Right ventricle myocardium inferior (tissue), 1 donor: ENCODE data around the gene SMURF1. TPM values are rescaled to one million over a fixed set of nuclear protein-coding genes. Genes with fewer than 3 reads are reported as not detected.
"Not testable (repeated sequence)": the region's sequence is repeated elsewhere in the genome, so short reads cannot be mapped to it uniquely, and the experiment has no call there.

Experiments used
- ATAC-seq: fragments of 200-7000 bp; cut with Tn5 transposase; one replicate; pipeline ENCODE4 v1.9.1; 2020; ENCODE audit warnings: mild to moderate bottlenecking, moderate library complexity
- DNase-seq: peaks from one replicate; pipeline ENCODE4 v3.0.0; 2021; ENCODE audit errors: missing footprints
- intact Hi-C: fragments of 100-400 bp; cut with DNase I; formaldehyde crosslinking; loops from one replicate; pipeline ENCODE4 v1.11.0; 2022
- total RNA-seq: library from RNA; stranded (reverse); fragmentation: NEBNext Ultra II Directional; extraction: Animal tissue kit (Norgen Biotek cat#: 25700); gene quantifications from one replicate; pipeline ENCODE4 v1.2.1, GENCODE V29; 2021
- donor health status: DM: no; HTN: yes; CAD: no; lungs with severe emphysema.

The SMURF1 gene
- total RNA-seq, 1 donor from 2014 or later, result 9.6 TPM

GRCh38 chr7:99083733-99084132 is 60.2 kb downstream of the SMURF1 start:
- no peak for ATAC-seq
- intact Hi-C loops, result no loop called here
- no peak for DNase-seq

GRCh38 chr7:99083068-99083651 is 60.7 kb downstream of the SMURF1 start:
- no peak for ATAC-seq
- DNase-seq, result no peak
- intact Hi-C loops, result no loop called here

GRCh38 chr7:99080679-99081078 is 63.2 kb downstream of the SMURF1 start:
- intact Hi-C loops, result no loop called here
- ATAC-seq, result no peak
- no peak for DNase-seq

GRCh38 chr7:99079104-99079503 is 64.8 kb downstream of the SMURF1 start:
- intact Hi-C loops, result no loop called here
- DNase-seq (no peak), ATAC-seq (no peak)

GRCh38 chr7:99078416-99078815 is 65.5 kb downstream of the SMURF1 start:
- ATAC-seq, result no peak
- intact Hi-C loops, result no loop called here

GRCh38 chr7:99076615-99077014 is 67.3 kb downstream of the SMURF1 start:
- ATAC-seq, result no peak
- intact Hi-C loops, result no loop called here
- no peak for DNase-seq

More at GRCh38 chr7:99078416-99078815, 65.5 kb downstream of the SMURF1 start:
- DNase-seq, result no peak

GRCh38 chr7:99073839-99074446 is 70.0 kb downstream of the SMURF1 start:
- ATAC-seq (no peak), DNase-seq (no peak)
- intact Hi-C loops, result no loop called here

GRCh38 chr7:99072126-99072525 is 71.8 kb downstream of the SMURF1 start:
- intact Hi-C loops, result no loop called here

GRCh38 chr7:99070361-99070760 is 73.5 kb downstream of the SMURF1 start:
- DNase-seq, result no peak
- intact Hi-C loops, result no loop called here
- ATAC-seq, result no peak

More at GRCh38 chr7:99072126-99072525, 71.8 kb downstream of the SMURF1 start:
- DNase-seq (no peak), ATAC-seq (no peak)

- DNase-seq (no peak), ATAC-seq (no peak)
- intact Hi-C loops, result no loop called here
Measured at GRCh38 chr7:99061001-99061776, 82.7 kb downstream of the SMURF1 start.

- no peak for DNase-seq
- intact Hi-C loops, result no loop called here
- no peak for ATAC-seq
Measured at GRCh38 chr7:99054781-99055180, 89.1 kb downstream of the SMURF1 start.

GRCh38 chr7:99050971-99051370 is 92.9 kb downstream of the SMURF1 start:
- intact Hi-C loops, result no loop called here
- ATAC-seq (no peak), DNase-seq (no peak)

GRCh38 chr7:99047526-99048077 is 96.3 kb downstream of the SMURF1 start:
- DNase-seq (no peak), ATAC-seq (no peak)
- intact Hi-C loops, result no loop called here

GRCh38 chr7:99046722-99047121 is 97.2 kb downstream of the SMURF1 start:
- ATAC-seq (no peak), DNase-seq (no peak)
- intact Hi-C loops, result no loop called here

GRCh38 chr7:99046262-99046661 is 97.6 kb downstream of the SMURF1 start:
- intact Hi-C loops, ATAC-seq: not testable (repeated sequence)

GRCh38 chr7:99044858-99045257 is 99.0 kb downstream of the SMURF1 start:
- intact Hi-C loops, result loop anchor here (5.0 kb wide), 1 partner anchor 97 kb away; the partner anchor contains the start of gene SMURF1
- not testable (repeated sequence) for DNase-seq, ATAC-seq

More at GRCh38 chr7:99046262-99046661, 97.6 kb downstream of the SMURF1 start:
- DNase-seq, result not testable (repeated sequence)

- ATAC-seq (no peak), DNase-seq (no peak)
Measured at GRCh38 chr7:99042957-99043356, 101.0 kb downstream of the SMURF1 start.

GRCh38 chr7:99041526-99041925 is 102.4 kb downstream of the SMURF1 start:
- intact Hi-C loops, result loop anchor here (5.0 kb wide), 1 partner anchor 101 kb away; the partner anchor contains the start of gene SMURF1
- DNase-seq, result no peak
- no peak for ATAC-seq

More at GRCh38 chr7:99042957-99043356, 101.0 kb downstream of the SMURF1 start:
- intact Hi-C loops, result loop anchor here (5.0 kb wide), 1 partner anchor 99 kb away; the partner anchor contains the start of gene SMURF1
